Measurements from ENCODE around the gene TXNDC8. TPM values are rescaled to one million over a fixed set of nuclear protein-coding genes. Genes with fewer than 3 reads are reported as not detected.
"Not testable (repeated sequence)": the region's sequence is repeated elsewhere in the genome, so short reads cannot be mapped to it uniquely, and the experiment has no call there.

Gene TXNDC8
- total and polyA plus RNA-seq, 12 donors, result not detected

DNA sequence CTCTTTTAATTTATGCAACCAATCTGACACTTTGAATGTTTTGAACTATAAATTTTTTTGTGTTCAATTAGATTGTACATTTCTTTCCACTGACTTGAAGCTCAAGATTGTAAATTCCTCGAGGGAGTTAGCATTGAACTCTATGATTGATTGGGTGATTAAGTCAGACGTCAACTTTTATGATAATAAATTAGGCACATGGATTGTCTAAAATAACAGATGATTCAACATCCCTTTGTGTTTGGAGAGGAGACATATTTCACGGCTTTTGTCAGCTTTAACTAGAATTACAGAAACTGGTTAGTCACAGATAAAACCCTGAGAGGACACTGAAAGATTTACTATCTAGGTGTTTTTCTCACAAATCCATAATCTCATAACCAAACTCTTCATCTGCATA is 32.7 kb upstream of the TXNDC8 start:
- Histone ChIP-seq H3K36me3 (peaks cover 0 to 10% (median 0%) of the 10 kb centered on the region in 9 donors), H3K9me3 (no peaks in the 10 kb centered on the region), H3K27me3 (peaks cover 0 to 7% (median 0%) of the 10 kb centered on the region in 7 donors), H3K4me1 (no peaks in the 10 kb centered on the region), H3K4me3 (no peak overlapping the region), H3K27ac (no peak overlapping the region)
- whole genome bisulfite sequencing, 2 donors, result 52 to 54% methylated on average over 3 of the region's 3 CpGs
- no peak for DNase-seq
- TF ChIP-seq, protein P1, sequence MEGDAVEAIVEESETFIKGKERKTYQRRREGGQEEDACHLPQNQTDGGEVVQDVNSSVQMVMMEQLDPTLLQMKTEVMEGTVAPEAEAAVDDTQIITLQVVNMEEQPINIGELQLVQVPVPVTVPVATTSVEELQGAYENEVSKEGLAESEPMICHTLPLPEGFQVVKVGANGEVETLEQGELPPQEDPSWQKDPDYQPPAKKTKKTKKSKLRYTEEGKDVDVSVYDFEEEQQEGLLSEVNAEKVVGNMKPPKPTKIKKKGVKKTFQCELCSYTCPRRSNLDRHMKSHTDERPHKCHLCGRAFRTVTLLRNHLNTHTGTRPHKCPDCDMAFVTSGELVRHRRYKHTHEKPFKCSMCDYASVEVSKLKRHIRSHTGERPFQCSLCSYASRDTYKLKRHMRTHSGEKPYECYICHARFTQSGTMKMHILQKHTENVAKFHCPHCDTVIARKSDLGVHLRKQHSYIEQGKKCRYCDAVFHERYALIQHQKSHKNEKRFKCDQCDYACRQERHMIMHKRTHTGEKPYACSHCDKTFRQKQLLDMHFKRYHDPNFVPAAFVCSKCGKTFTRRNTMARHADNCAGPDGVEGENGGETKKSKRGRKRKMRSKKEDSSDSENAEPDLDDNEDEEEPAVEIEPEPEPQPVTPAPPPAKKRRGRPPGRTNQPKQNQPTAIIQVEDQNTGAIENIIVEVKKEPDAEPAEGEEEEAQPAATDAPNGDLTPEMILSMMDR (IDR thresholded peaks at IDR 0.05), result no peak
- intact Hi-C loops (cut with DNase I), result no loop called here
- no peak for ATAC-seq

DNA sequence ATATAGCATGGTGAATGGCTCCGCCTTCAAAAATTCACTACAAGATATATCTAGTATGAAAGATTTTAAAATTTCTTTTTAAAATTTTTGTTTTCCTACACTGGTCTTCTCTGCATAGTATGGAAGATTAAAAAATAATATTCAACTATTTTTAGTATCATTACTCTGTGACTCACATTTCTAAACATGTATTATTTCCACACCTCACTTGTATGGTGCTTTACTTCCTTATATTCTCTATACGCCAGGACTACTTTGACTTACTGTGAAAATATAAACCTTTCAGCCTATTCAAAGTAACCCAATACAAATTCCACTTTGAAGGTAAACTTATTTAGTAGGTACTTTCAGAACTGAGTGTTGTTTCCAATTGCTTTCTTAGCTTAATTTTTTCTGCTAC is 26.8 kb upstream of the TXNDC8 start:
- intact Hi-C loops (cut with DNase I), result no loop called here
- ATAC-seq, result no peak

DNA sequence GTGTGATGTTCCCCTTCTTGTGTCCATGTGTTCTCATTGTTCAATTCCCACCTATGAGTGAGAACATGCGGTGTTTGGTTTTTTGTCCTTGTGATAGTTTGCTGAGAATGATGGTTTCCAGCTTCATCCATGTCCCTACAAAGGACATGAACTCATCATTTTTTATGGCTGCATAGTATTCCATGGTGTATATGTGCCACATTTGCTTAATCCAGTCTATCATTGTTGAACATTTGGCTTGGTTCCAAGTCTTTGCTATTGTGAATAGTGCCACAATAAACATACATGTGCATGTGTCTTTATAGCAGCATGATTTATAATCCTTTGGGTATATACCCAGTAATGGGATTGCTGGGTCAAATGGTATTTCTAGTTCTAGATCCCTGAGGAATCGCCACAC is 21.3 kb upstream of the TXNDC8 start:
- H3K27me3 ChIP-seq; H3K4me1 ChIP-seq; ATAC-seq; DNase-seq; intact Hi-C loops (cut with DNase I); H3K4me3 ChIP-seq; H3K36me3 ChIP-seq; H3K27ac ChIP-seq: not testable (repeated sequence)
- H3K9me3 ChIP-seq, result peaks cover 0 to 10% (median 0%) of the 10 kb centered on the region in 11 donors
- WGBS, 2 donors, result no CpG with 5 or more reads among the region's 2 CpGs

More for the DNA sequence above, 26.8 kb upstream of the TXNDC8 start:
- H3K27ac ChIP-seq, result no peak overlapping the region
- no peaks in the 10 kb centered on the region for H3K27me3 ChIP-seq
- WGBS, 2 donors, result 88 to 89% methylated on average over 2 of the region's 2 CpGs
- H3K4me3 ChIP-seq, result no peak overlapping the region
- no peak for DNase-seq
- TF ChIP-seq, protein P1 (IDR thresholded peaks at IDR 0.05), result no peak
- no peaks in the 10 kb centered on the region for H3K4me1 ChIP-seq
- H3K9me3 ChIP-seq, result peaks cover 0 to 10% (median 0%) of the 10 kb centered on the region in 11 donors
- peaks cover 0 to 10% (median 0%) of the 10 kb centered on the region in 9 donors for H3K36me3 ChIP-seq

DNA sequence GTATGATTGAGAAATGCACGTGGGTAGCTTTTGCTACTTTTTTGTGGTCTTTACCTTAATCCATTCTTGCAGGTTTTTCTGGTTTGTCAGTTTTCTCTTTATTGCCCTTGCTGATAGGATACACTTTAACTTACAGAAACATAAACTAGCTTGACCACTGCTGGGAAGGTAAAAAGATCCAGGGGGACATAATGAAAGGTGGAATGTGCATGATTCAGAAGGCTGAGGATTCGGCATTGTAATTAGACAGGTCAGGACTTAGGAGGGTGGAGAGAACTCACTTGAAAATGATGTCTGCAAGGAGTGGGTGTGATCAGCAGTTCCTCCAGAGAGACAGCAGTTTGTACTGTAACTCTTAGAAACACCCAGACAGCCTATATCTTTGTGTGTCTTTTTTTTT is 19.8 kb upstream of the TXNDC8 start:
- no peaks in the 10 kb centered on the region for H3K36me3 ChIP-seq
- no peak for DNase-seq
- ATAC-seq, result no peak
- H3K4me1 ChIP-seq, result no peaks in the 10 kb centered on the region
- peaks cover 0 to 10% (median 0%) of the 10 kb centered on the region in 11 donors for H3K9me3 ChIP-seq
- no peak overlapping the region for H3K27ac ChIP-seq
- H3K4me3 ChIP-seq, result no peak overlapping the region
- 79 to 85% methylated on average over 2 of the region's 2 CpGs for WGBS, 2 donors
- intact Hi-C loops (cut with DNase I), result no loop called here
- TF ChIP-seq, protein P1 (IDR thresholded peaks at IDR 0.05), result no peak
- H3K27me3 ChIP-seq, result no peaks in the 10 kb centered on the region

DNA sequence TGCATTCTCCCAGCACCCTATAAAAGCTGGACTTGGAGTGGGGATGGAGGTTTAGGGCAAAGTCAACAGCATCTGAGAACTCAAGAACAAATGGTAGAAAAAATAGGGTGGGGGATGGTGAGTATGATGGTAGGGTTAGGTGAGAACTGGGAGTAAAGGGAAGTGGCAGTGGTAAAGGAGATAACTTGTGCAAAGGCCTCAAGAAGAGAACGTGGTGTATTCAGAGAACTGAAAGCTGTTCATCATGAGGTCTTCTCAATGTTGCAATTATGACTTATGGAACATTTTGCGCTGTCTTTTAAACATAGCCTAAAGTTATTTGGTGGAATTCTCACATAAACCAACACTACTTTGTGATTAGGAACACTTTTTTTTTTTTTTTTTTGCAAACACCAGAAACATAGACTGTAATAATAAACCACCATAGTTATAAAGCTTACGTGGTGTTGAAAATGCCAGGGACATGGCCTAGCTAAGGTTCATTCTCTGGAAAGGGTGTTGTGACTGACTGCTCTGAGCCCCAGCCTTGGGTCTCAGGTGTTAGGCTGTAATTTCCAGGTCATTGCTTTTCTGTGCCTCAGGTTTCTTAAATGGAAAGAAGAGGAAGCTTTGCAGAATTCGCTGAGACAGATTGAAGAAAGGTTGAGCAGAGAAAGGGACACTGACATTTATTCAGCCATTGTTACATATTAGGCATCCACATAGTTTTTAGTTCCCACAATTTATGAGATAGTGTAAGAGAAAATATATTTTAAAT is 19.2 kb upstream of the TXNDC8 start:
- no peak for ATAC-seq
- H3K9me3 ChIP-seq, result peaks cover 0 to 10% (median 0%) of the 10 kb centered on the region in 11 donors
- no peaks in the 10 kb centered on the region for H3K27me3 ChIP-seq
- H3K27ac ChIP-seq, result no peak overlapping the region
- intact Hi-C loops (cut with DNase I), result no loop called here
- H3K36me3 ChIP-seq, result no peaks in the 10 kb centered on the region
- 82 to 85% methylated on average over 4 of the region's 4 CpGs for WGBS, 2 donors
- no peaks in the 10 kb centered on the region for H3K4me1 ChIP-seq
- DNase-seq, result no peak
- no peak overlapping the region for H3K4me3 ChIP-seq
- TF ChIP-seq, protein P1 (IDR thresholded peaks at IDR 0.05), result no peak
